ENCODE measurements around the gene B4GALT6. TPM values are rescaled to one million over a fixed set of nuclear protein-coding genes. Genes with fewer than 3 reads are reported as not detected.

The B4GALT6 gene
- total and polyA plus RNA-seq, 2 of the 4 experiments (the other 2 are of a cell fraction): 1.1 to 3.9 TPM

DNA sequence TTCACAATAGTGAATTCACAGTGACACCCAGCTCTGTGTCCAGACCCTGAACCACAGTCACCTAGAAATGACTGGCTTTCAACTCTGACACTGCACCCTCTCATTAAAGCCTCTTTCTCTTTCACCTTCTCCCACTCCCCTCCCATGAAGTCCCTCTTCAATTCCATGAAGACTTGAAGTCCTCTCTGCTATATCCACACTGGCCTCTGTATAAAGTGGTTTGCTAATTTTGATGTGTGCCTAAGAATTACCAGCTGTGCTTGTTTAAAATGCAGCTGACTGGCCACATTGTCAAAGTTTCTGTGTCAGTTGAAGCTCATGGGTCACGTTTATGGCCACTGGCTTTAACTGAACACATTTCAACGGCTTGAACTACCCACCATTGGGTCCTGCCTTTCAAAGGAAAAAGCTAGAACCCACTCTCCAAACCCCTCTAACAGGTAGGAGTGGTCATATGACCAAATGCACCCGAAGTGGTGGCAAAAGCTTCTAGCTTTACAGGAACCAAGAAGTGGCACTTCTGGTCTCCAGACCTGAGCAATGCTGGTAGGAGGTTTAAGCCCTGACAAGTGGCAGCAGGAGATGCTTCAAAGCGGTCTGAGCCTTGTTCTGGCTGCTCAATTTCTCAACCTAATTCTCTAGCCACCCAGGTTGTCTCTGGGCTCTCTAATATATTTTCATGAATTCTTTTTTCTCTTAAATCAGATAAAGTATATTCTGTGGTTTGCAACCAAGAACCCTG is 34.2 kb downstream of the B4GALT6 start:
- dilution Hi-C loops (cut with HindIII; ENCODE audit: low sequenced_read_pairs, unreplicated experiment): no loop called here
- TF ChIP-seq RCOR1 (IDR thresholded peaks at IDR 0.05; ENCODE audit: insufficient replicate concordance, low read length): no peak
- TF ChIP-seq CHD1 (IDR thresholded peaks at IDR 0.05; ENCODE audit: low read depth, low read length): no peak

More for the DNA sequence above, 34.2 kb downstream of the B4GALT6 start:
- Histone ChIP-seq H2BK5ac (ENCODE audit: low read depth, low read length, poor library complexity, severe bottlenecking) (no peak overlapping the region), H2AK5ac (ENCODE audit: low read depth, low read length) (no peak overlapping the region), H3K9me3 (ENCODE audit: control insufficient read depth, insufficient read depth, low read length) (no peaks in the 10 kb centered on the region), H3K27me3 (ENCODE audit: control insufficient read depth, insufficient read depth, low read length) (no peaks in the 10 kb centered on the region), H3K56ac (ENCODE audit: extremely low read depth, insufficient read depth, low read length) (no peak overlapping the region), H3K9ac (ENCODE audit: low read depth, low read length) (no peak overlapping the region), H3K4me2 (ENCODE audit: low read depth, low read length) (no peak overlapping the region), H3K4me3 (ENCODE audit: insufficient read depth, low read depth, low read length) (no peak overlapping the region), H4K20me1 (ENCODE audit: insufficient read depth, low read length) (no peaks in the 10 kb centered on the region), H3K14ac (replicated peaks; ENCODE audit: low read depth, low read length) (no peak overlapping the region), H3K36me3 (ENCODE audit: control insufficient read depth, insufficient read depth, low read length) (no peaks in the 10 kb centered on the region), H3K23ac (ENCODE audit: low read depth, low read length) (no peak overlapping the region), H2BK15ac (ENCODE audit: low read depth, low read length) (no peak overlapping the region), H2BK120ac (ENCODE audit: low read depth, low read length) (no peak overlapping the region), H3K79me1 (ENCODE audit: low read depth in 1 of 2, low read length in 2 of 2) (no peaks in the 10 kb centered on the region), H3K4ac (ENCODE audit: low read depth, low read length) (no peak overlapping the region), H2AK9ac (replicated peaks; ENCODE audit: low read depth, low read length, poor library complexity) (no peak overlapping the region), H3K9me1 (ENCODE audit: insufficient read depth, low read length) (no peaks in the 10 kb centered on the region), H2BK20ac (ENCODE audit: low read depth, low read length) (no peak overlapping the region), H4K8ac (ENCODE audit: low read depth in 2 of 2, low read length in 2 of 2) (no peak overlapping the region), H4K91ac (ENCODE audit: insufficient read depth, low read depth, low read length) (no peak overlapping the region), H3K27ac (ENCODE audit: insufficient read depth, low read length) (no peak overlapping the region), H3K18ac (ENCODE audit: low read depth, low read length) (no peak overlapping the region), H2AFZ (replicated peaks; ENCODE audit: low read length, poor library complexity) (no peak overlapping the region), H3K4me1 (ENCODE audit: control insufficient read depth, insufficient read depth, low read length) (no peaks in the 10 kb centered on the region), H4K5ac (ENCODE audit: low read depth, low read length) (no peak overlapping the region)
- in situ Hi-C loops (cut with MboI; ENCODE audit: low sequenced_read_pairs): no loop called here
- ChIA-PET POLR2A (ENCODE audit: unreplicated experiment) (no interaction called here), CTCF (no interaction called here)
- no CpG with 5 or more reads among the region's 4 CpGs for WGBS, 2 experiments (ENCODE audit: extremely low coverage in 2 of 2, insufficient read length in 1 of 2)
- no TSS peak for BruUV-seq (replicated peaks)
- DNase-seq (no peak), ATAC-seq (ENCODE audit: low read depth) (no peak)
- intact Hi-C loops (cut with micrococcal nuclease): no loop called here
